Measurements from ENCODE around the gene PLEKHG3.

The PLEKHG3 gene

GRCh38 chr14:64767215-64767964 is 63.2 kb downstream of the PLEKHG3 start:
- no peak for DNase-seq

- DNase-seq, result no peak
These were observed 64.3 kb downstream of the PLEKHG3 start for GRCh38 chr14:64768401-64769095.

- no peak for DNase-seq
These were observed 65.1 kb downstream of the PLEKHG3 start for GRCh38 chr14:64769096-64770020.

GRCh38 chr14:64770751-64771150 is 66.5 kb downstream of the PLEKHG3 start:
- no peak for DNase-seq

- DNase-seq, result no peak
These were observed 66.9 kb downstream of the PLEKHG3 start for GRCh38 chr14:64771161-64771560.

- no peak for DNase-seq
These were observed 68.2 kb downstream of the PLEKHG3 start for GRCh38 chr14:64772397-64772950.

GRCh38 chr14:64773046-64773445 is 68.8 kb downstream of the PLEKHG3 start:
- DNase-seq, result no peak

GRCh38 chr14:64773577-64773976 is 69.4 kb downstream of the PLEKHG3 start:
- DNase-seq, result no peak

- DNase-seq, result no peak
These were observed 70.0 kb downstream of the PLEKHG3 start for GRCh38 chr14:64774272-64774671.

- DNase-seq, result no peak
These were observed 71.0 kb downstream of the PLEKHG3 start for GRCh38 chr14:64775081-64775777.

- no peak for DNase-seq
These were observed 73.2 kb downstream of the PLEKHG3 start for GRCh38 chr14:64777461-64777860.

- DNase-seq, result no peak
These were observed 74.0 kb downstream of the PLEKHG3 start for GRCh38 chr14:64778104-64778754.

GRCh38 chr14:64779472-64779871 is 75.2 kb downstream of the PLEKHG3 start:
- DNase-seq, result no peak

GRCh38 chr14:64782196-64782595 is 78.0 kb downstream of the PLEKHG3 start:
- DNase-seq, result no peak

- no peak for DNase-seq
These were observed 79.8 kb downstream of the PLEKHG3 start for GRCh38 chr14:64784006-64784405.

GRCh38 chr14:64786296-64787149 is 82.3 kb downstream of the PLEKHG3 start:
- no peak for DNase-seq

- DNase-seq, result no peak
These were observed 83.4 kb downstream of the PLEKHG3 start for GRCh38 chr14:64787619-64788018.

GRCh38 chr14:64788706-64789105 is 84.5 kb downstream of the PLEKHG3 start:
- DNase-seq, result no peak

- no peak for DNase-seq
These were observed 85.5 kb downstream of the PLEKHG3 start for GRCh38 chr14:64789696-64790095.

GRCh38 chr14:64790478-64790877 is 86.3 kb downstream of the PLEKHG3 start:
- DNase-seq, result no peak

GRCh38 chr14:64792231-64792630 is 88.0 kb downstream of the PLEKHG3 start:
- no peak for DNase-seq

All from activated CD4-positive, alpha-beta T cell treated with anti-CD3 and anti-CD28 coated beads, Interleukin-2, amount 50 U/mL, for 16 hours (primary cell).